ACC112 (cell line): Measurements from ENCODE around the gene MTARC2.
"Not testable (repeated sequence)": the region's sequence is repeated elsewhere in the genome, so short reads cannot be mapped to it uniquely, and the experiment has no call there.

Experiments
- H2AFZ ChIP-seq: fragments of 200-600 bp; sonication (generic); one replicate; pipeline ENCODE4 v1.6.0; 2017; ENCODE audit warnings: antibody characterized with exemption, low read length; ENCODE audit not compliant: unreplicated experiment
- H3K27ac ChIP-seq: fragments of 200-600 bp; sonication (generic); 2 replicates; pipeline ENCODE4 v1.5.1; 2014; ENCODE audit warnings: low read depth, mild to moderate bottlenecking, antibody characterized with exemption, low read length, moderate library complexity
- H3K27me3 ChIP-seq: fragments of 200-600 bp; sonication (generic); 2 replicates; pipeline ENCODE4 v1.6.1; 2014; ENCODE audit warnings: mild to moderate bottlenecking, antibody characterized with exemption, low read length, moderate library complexity, mixed read lengths; ENCODE audit not compliant: insufficient read depth
- H3K36me3 ChIP-seq: fragments of 200-600 bp; sonication (generic); 2 replicates; pipeline ENCODE4 v1.6.1; 2016; ENCODE audit warnings: mild to moderate bottlenecking, antibody characterized with exemption, low read length, moderate library complexity, mixed read lengths; ENCODE audit not compliant: insufficient read depth
- H3K4me1 ChIP-seq: fragments of 200-600 bp; sonication (generic); one replicate; pipeline ENCODE4 v1.6.1; 2016; ENCODE audit warnings: low read length, mixed read lengths; ENCODE audit not compliant: insufficient read depth, unreplicated experiment, control insufficient read depth
- H3K4me3 ChIP-seq: fragments of 200-600 bp; sonication (generic); 2 replicates; pipeline ENCODE4 v1.5.1; 2014; ENCODE audit warnings: mild to moderate bottlenecking, low read depth, low read length
- H3K79me2 ChIP-seq: fragments of 200-600 bp; sonication (generic); one replicate; pipeline ENCODE4 v1.6.0; 2016; ENCODE audit warnings: low read length; ENCODE audit not compliant: control insufficient read depth, unreplicated experiment, insufficient read depth

The MTARC2 gene

GRCh38 chr1:220708244-220708643 is 39.9 kb upstream of the MTARC2 start:
- Histone ChIP-seq H3K36me3 (no peaks in the 10 kb centered on the region), H3K27ac (no peak overlapping the region), H3K4me3 (no peak overlapping the region), H3K4me1 (no peaks in the 10 kb centered on the region), H3K27me3 (0 out of 2 replicates have a peak, but pooled peaks cover 3% of the 10 kb centered on the region), H3K79me2 (no peaks in the 10 kb centered on the region), H2AFZ (no peak overlapping the region)

GRCh38 chr1:220708936-220709801 is 39.0 kb upstream of the MTARC2 start:
- H3K4me1 ChIP-seq, result no peaks in the 10 kb centered on the region
- no peaks in the 10 kb centered on the region for H3K79me2 ChIP-seq
- no peak overlapping the region for H3K27ac ChIP-seq
- no peak overlapping the region for H3K4me3 ChIP-seq
- H2AFZ ChIP-seq, result no peak overlapping the region
- 0 out of 2 replicates have a peak, but pooled peaks cover 3% of the 10 kb centered on the region for H3K27me3 ChIP-seq
- H3K36me3 ChIP-seq, result no peaks in the 10 kb centered on the region

GRCh38 chr1:220710333-220710732 is 37.8 kb upstream of the MTARC2 start:
- peaks cover 11% of the 10 kb centered on the region for H3K27me3 ChIP-seq
- H3K27ac ChIP-seq, result no peak overlapping the region
- no peaks in the 10 kb centered on the region for H3K36me3 ChIP-seq
- no peak overlapping the region for H3K4me3 ChIP-seq
- H3K79me2 ChIP-seq, result no peaks in the 10 kb centered on the region
- no peaks in the 10 kb centered on the region for H3K4me1 ChIP-seq
- no peak overlapping the region for H2AFZ ChIP-seq

GRCh38 chr1:220711056-220711809 is 36.9 kb upstream of the MTARC2 start:
- H3K79me2 ChIP-seq, result no peaks in the 10 kb centered on the region
- H3K27me3 ChIP-seq, result peaks cover 18% of the 10 kb centered on the region
- no peaks in the 10 kb centered on the region for H3K36me3 ChIP-seq

GRCh38 chr1:220715986-220716385 is 32.1 kb upstream of the MTARC2 start:
- H3K27me3 ChIP-seq, result peaks cover 15% of the 10 kb centered on the region
- not testable (repeated sequence) for H3K36me3 ChIP-seq, H3K4me1 ChIP-seq, H3K79me2 ChIP-seq, H3K27ac ChIP-seq, H2AFZ ChIP-seq, H3K4me3 ChIP-seq

More at GRCh38 chr1:220711056-220711809, 36.9 kb upstream of the MTARC2 start:
- Histone ChIP-seq H3K4me1 (no peaks in the 10 kb centered on the region), H3K27ac (no peak overlapping the region), H2AFZ (no peak overlapping the region), H3K4me3 (no peak overlapping the region)

GRCh38 chr1:220717800-220718640 is 30.1 kb upstream of the MTARC2 start:
- Histone ChIP-seq H3K4me1 (no peaks in the 10 kb centered on the region), H2AFZ (no peak overlapping the region), H3K27me3 (peaks cover 15% of the 10 kb centered on the region), H3K36me3 (no peaks in the 10 kb centered on the region), H3K27ac (no peak overlapping the region), H3K79me2 (no peaks in the 10 kb centered on the region), H3K4me3 (no peak overlapping the region)

- not testable (repeated sequence) for H3K4me1 ChIP-seq, H2AFZ ChIP-seq, H3K27ac ChIP-seq, H3K36me3 ChIP-seq, H3K4me3 ChIP-seq, H3K79me2 ChIP-seq, H3K27me3 ChIP-seq
These were observed 26.9 kb upstream of the MTARC2 start for GRCh38 chr1:220721266-220721665.

- H3K27me3 ChIP-seq, result no peaks in the 10 kb centered on the region
- no peak overlapping the region for H3K4me3 ChIP-seq
- no peak overlapping the region for H2AFZ ChIP-seq
- no peak overlapping the region for H3K27ac ChIP-seq
- no peaks in the 10 kb centered on the region for H3K4me1 ChIP-seq
- no peaks in the 10 kb centered on the region for H3K36me3 ChIP-seq
- H3K79me2 ChIP-seq, result no peaks in the 10 kb centered on the region
These were observed 21.5 kb upstream of the MTARC2 start for GRCh38 chr1:220726634-220727033.

- no peak overlapping the region for H2AFZ ChIP-seq
- peaks cover 5% of the 10 kb centered on the region for H3K4me1 ChIP-seq
- no peak overlapping the region for H3K27ac ChIP-seq
- H3K79me2 ChIP-seq, result no peaks in the 10 kb centered on the region
- no peak overlapping the region for H3K4me3 ChIP-seq
- no peaks in the 10 kb centered on the region for H3K27me3 ChIP-seq
- H3K36me3 ChIP-seq, result no peaks in the 10 kb centered on the region
These were observed 20.6 kb upstream of the MTARC2 start for GRCh38 chr1:220727519-220727918.

GRCh38 chr1:220730486-220730885 is 17.6 kb upstream of the MTARC2 start:
- Histone ChIP-seq H3K4me1 (peaks cover 28% of the 10 kb centered on the region), H3K27ac (no peak overlapping the region), H3K27me3 (no peaks in the 10 kb centered on the region), H2AFZ (no peak overlapping the region), H3K36me3 (no peaks in the 10 kb centered on the region), H3K4me3 (no peak overlapping the region), H3K79me2 (no peaks in the 10 kb centered on the region)
